RWPE2 (cell line): ENCODE data around the gene RAF1.

Experiments used
- ATAC-seq: fragments of 200-7000 bp; cut with Tn5 transposase; 3 replicates; pipeline ENCODE4 v1.9.1; 2021; ENCODE audit warnings: low read depth
- DNase-seq: peaks from one replicate; pipeline ENCODE4 v3.0.0-alpha.2; 2020; ENCODE audit warnings: low spot score
- H3K27ac ChIP-seq: fragments of 450-650 bp; 2 replicates; pipeline ENCODE4 v1.5.1; 2017; ENCODE audit warnings: mild to moderate bottlenecking; ENCODE audit not compliant: poor library complexity, severe bottlenecking
- H3K27me3 ChIP-seq: fragments of 250-450 bp; sonication (Bioruptor Pico); 2 replicates; pipeline ENCODE4 v1.5.1; 2021; ENCODE audit warnings: mild to moderate bottlenecking, moderate library complexity; ENCODE audit not compliant: insufficient read depth, poor library complexity, severe bottlenecking
- H3K36me3 ChIP-seq: fragments of 250-450 bp; sonication (Bioruptor Pico); 2 replicates; pipeline ENCODE4 v1.5.1; 2020; ENCODE audit warnings: low read depth, mild to moderate bottlenecking, moderate library complexity
- H3K4me1 ChIP-seq: fragments of 250-450 bp; sonication (Bioruptor Pico); 2 replicates; pipeline ENCODE4 v1.5.1; 2021; ENCODE audit warnings: mild to moderate bottlenecking, moderate library complexity; ENCODE audit not compliant: insufficient read depth, poor library complexity, severe bottlenecking
- H3K4me3 ChIP-seq: fragments of 250-450 bp; sonication (Bioruptor Pico); 2 replicates; pipeline ENCODE4 v1.5.1; 2021; ENCODE audit warnings: mild to moderate bottlenecking, moderate library complexity; ENCODE audit not compliant: severe bottlenecking
- H3K9me3 ChIP-seq: fragments of 250-450 bp; sonication (Bioruptor Pico); 2 replicates; pipeline ENCODE4 v1.5.1; 2021; ENCODE audit warnings: mild to moderate bottlenecking, moderate library complexity; ENCODE audit not compliant: severe bottlenecking
- TF ChIP-seq, protein P1 (sequence below): fragments of 450-650 bp; IDR thresholded peaks from one replicate; pipeline ENCODE4 v1.5.1; 2017; ENCODE audit warnings: mild to moderate bottlenecking, moderate library complexity; ENCODE audit not compliant: poor library complexity, severe bottlenecking

The RAF1 gene

DNA sequence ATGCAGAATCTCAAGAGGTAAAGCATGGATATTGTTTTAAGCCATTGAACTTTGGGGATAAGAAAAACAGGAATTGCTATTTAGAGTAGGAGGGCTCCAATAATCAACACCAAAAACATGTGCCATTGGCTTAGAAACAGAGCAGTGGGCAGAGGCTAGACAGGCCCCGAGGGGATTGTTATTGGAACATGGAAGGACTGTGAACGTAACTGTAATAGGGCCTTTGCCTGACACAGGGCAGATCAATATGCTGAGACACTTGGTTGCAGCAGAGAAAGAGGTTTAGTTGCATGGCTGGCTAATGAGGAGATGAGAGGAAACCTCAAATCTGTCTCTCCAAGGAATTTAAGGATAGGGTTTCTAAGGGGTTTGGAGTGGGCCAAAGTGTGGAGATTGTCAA is 36.9 kb upstream of the RAF1 start:
- Histone ChIP-seq H3K36me3 (no peaks in the 10 kb centered on the region), H3K4me1 (peaks cover 5% of the 10 kb centered on the region), H3K27ac (no peak overlapping the region), H3K4me3 (no peak overlapping the region), H3K27me3 (no peaks in the 10 kb centered on the region), H3K9me3 (no peaks in the 10 kb centered on the region)
- TF ChIP-seq, protein P1, sequence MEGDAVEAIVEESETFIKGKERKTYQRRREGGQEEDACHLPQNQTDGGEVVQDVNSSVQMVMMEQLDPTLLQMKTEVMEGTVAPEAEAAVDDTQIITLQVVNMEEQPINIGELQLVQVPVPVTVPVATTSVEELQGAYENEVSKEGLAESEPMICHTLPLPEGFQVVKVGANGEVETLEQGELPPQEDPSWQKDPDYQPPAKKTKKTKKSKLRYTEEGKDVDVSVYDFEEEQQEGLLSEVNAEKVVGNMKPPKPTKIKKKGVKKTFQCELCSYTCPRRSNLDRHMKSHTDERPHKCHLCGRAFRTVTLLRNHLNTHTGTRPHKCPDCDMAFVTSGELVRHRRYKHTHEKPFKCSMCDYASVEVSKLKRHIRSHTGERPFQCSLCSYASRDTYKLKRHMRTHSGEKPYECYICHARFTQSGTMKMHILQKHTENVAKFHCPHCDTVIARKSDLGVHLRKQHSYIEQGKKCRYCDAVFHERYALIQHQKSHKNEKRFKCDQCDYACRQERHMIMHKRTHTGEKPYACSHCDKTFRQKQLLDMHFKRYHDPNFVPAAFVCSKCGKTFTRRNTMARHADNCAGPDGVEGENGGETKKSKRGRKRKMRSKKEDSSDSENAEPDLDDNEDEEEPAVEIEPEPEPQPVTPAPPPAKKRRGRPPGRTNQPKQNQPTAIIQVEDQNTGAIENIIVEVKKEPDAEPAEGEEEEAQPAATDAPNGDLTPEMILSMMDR = no peak
- DNase-seq (no peak), ATAC-seq (no peak)

DNA sequence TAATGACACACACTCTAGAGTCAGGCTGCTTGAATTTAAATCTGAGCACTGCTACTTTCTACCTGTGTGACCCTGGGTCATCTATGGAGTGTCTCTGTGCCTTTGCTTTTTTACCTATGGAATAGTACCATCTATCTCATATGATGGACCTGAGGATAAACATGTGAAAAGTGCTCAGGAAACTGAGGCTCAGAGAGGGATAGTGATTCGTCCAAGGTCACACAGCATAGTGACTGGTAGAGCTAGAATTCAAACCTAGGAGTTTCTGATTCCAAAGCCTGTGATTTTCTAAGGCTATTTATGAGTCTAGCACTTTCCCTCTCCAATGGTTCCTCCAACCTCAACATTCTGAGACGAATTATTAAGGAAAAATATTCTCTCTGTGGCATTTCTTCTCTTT is 32.0 kb upstream of the RAF1 start:
- H3K27ac ChIP-seq = no peak overlapping the region
- no peak for ATAC-seq
- H3K27me3 ChIP-seq = no peaks in the 10 kb centered on the region
- DNase-seq = no peak
- H3K4me1 ChIP-seq = no peaks in the 10 kb centered on the region
- no peaks in the 10 kb centered on the region for H3K36me3 ChIP-seq
- TF ChIP-seq, protein P1 = no peak
- H3K9me3 ChIP-seq = no peaks in the 10 kb centered on the region
- H3K4me3 ChIP-seq = no peak overlapping the region

DNA sequence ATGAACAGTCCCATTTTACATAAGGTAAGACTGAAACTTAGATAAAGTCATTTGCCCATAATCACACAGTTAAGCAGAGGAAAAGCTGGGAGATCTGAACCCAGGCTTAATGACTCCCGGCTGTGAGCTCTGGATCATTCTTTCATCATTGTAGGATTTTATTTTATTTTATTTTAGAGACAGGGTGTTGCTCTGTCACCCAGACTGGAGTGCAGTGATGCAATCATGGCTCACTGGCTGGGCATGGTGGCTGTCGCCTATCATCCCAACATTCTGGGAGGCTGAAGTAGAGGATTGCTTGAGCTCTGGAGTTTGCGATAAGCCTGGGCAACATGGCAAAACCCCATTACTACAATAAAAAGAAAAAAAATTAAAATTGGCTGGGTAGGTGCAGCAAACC is 31.2 kb upstream of the RAF1 start:
- no peaks in the 10 kb centered on the region for H3K4me1 ChIP-seq
- ATAC-seq (no peak), DNase-seq (no peak)
- no peak overlapping the region for H3K27ac ChIP-seq
- H3K4me3 ChIP-seq = no peak overlapping the region
- no peaks in the 10 kb centered on the region for H3K9me3 ChIP-seq
- TF ChIP-seq, protein P1 = no peak
- H3K27me3 ChIP-seq = no peaks in the 10 kb centered on the region
- no peaks in the 10 kb centered on the region for H3K36me3 ChIP-seq

DNA sequence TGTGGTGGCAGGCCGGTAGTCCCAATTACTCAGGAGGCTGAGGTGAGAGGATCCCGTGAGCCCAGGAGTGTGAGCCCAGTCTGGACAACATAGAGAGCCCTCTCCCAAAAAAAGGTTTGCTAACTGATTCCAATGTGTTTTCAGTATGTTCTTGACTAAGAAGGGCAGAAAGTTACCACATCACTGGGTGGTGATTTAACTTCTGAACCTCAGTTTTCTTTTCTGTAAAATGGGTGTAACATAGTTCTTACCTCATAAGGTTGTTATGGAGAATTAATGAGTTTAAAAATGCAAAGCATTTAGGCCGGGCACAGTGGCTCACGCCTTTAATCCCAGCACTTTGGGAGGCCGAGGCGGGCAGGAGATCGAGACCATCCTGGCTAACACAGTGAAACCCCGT is 28.5 kb upstream of the RAF1 start:
- Histone ChIP-seq H3K36me3 (no peaks in the 10 kb centered on the region), H3K9me3 (no peaks in the 10 kb centered on the region), H3K27me3 (no peaks in the 10 kb centered on the region), H3K4me1 (no peaks in the 10 kb centered on the region), H3K27ac (no peak overlapping the region), H3K4me3 (no peak overlapping the region)
- DNase-seq (no peak), ATAC-seq (no peak)
- TF ChIP-seq, protein P1 = no peak

DNA sequence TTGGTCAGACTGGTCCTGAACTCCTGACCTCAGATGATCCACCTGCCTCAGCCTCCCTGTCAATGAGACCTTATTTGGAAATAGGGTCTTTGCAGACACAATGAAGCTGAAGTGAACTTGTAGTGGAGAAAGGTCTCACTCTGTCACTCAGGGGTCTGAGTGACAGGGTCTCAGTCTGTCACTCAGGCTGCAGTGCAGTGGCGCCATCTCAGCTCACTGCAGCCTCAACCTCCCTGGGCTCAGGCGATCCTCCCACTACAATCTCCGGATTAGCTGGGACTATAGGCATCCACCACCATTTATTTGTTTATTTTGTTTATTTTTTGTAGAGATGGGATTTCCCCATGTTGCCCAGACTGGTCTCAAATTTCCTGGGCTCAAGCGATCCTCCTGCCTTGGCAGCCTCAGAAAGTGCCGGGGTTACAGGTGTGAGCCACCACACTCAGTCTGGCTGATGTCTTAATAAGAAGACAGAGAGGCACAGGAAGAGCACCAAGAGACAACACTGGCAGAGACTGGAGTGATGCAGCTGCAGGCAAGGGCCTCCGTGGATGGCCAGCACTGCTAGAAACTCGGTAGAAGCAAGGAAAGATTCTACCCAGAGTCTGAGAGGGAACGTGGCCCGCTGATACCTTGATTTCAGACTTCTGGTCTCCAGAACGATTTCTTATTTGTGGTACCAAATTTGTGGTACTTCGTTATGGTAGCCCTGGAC is 26.2 kb upstream of the RAF1 start:
- Histone ChIP-seq H3K4me3 (no peak overlapping the region), H3K27me3 (no peaks in the 10 kb centered on the region), H3K9me3 (no peaks in the 10 kb centered on the region), H3K4me1 (no peaks in the 10 kb centered on the region), H3K36me3 (no peaks in the 10 kb centered on the region), H3K27ac (no peak overlapping the region)
- DNase-seq = no peak
- ATAC-seq = 0 out of 3 replicates have a peak, but pooled peaks have one; percentile 12
- TF ChIP-seq, protein P1 = no peak
